Stomach (tissue), 4 donors: ENCODE measurements around the gene GSX1.

Source experiments
- POLR2AphosphoS5 ChIP-seq, 3 donors: sonication (generic); formaldehyde crosslinking; IDR thresholded peaks; one replicate each; pipeline ENCODE4 v1.6.1; 2016; ENCODE audit warnings: antibody characterized with exemption in 3 of 3
- TF ChIP-seq, protein P1 (sequence below), 7 experiments: fragments of 450-650 bp in 4 of 7; fragments of 200-600 bp in 3 of 7; sonication (generic) in 3 of 7; IDR thresholded peaks; one replicate each; pipeline ENCODE4 v1.5.1; 2016 to 2019; ENCODE audit warnings: antibody characterized with exemption in 7 of 7, control low read depth in 2 of 7, mild to moderate bottlenecking in 1 of 7

GRCh38 chr13:27813826-27814225 is 21.5 kb downstream of the GSX1 start:
- TF ChIP-seq, protein P1, sequence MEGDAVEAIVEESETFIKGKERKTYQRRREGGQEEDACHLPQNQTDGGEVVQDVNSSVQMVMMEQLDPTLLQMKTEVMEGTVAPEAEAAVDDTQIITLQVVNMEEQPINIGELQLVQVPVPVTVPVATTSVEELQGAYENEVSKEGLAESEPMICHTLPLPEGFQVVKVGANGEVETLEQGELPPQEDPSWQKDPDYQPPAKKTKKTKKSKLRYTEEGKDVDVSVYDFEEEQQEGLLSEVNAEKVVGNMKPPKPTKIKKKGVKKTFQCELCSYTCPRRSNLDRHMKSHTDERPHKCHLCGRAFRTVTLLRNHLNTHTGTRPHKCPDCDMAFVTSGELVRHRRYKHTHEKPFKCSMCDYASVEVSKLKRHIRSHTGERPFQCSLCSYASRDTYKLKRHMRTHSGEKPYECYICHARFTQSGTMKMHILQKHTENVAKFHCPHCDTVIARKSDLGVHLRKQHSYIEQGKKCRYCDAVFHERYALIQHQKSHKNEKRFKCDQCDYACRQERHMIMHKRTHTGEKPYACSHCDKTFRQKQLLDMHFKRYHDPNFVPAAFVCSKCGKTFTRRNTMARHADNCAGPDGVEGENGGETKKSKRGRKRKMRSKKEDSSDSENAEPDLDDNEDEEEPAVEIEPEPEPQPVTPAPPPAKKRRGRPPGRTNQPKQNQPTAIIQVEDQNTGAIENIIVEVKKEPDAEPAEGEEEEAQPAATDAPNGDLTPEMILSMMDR (IDR thresholded peaks at IDR 0.05), result no peak
- no peak for TF ChIP-seq POLR2AphosphoS5 (IDR thresholded peaks at IDR 0.05)
